ENCODE measurements around the gene MYT1.

DNA sequence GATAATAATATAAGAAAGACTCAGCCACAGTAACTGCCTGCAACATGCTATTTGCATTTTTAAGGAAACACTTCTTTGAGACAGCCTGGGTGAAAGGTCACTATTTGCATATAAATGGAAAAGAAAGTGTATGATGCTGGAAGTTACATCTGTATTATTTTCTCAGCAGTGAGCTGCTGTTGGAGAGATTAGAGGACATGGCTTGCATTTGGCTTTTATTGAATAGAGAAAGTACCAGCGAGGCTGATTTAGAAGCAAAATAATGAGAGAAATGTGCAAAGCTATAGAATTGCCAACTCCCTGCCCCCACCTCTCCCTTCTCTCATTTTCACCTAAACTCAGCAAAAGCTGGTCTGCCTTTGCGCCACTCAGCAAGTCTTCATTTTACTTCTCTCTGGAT lies 12.7 kb downstream of the MYT1 start:
- TF ChIP-seq YY1 (IDR thresholded peaks at IDR 0.05; ENCODE audit: low read depth) (no peak), JUND (IDR thresholded peaks at IDR 0.05) (no peak), RFX5 (IDR thresholded peaks at IDR 0.05; ENCODE audit: low read length) (no peak)
